CD14-positive monocyte (primary cell): ENCODE data around the gene CHST11. TPM values are rescaled to one million over a fixed set of nuclear protein-coding genes. Genes with fewer than 3 reads are reported as not detected.

ENCODE experiments used
- DNase-seq, 3 donors: peaks; one replicate each; pipeline ENCODE4 v3.0.0-alpha.2; 2011 to 2022
- H2AFZ ChIP-seq: 2 replicates; pipeline ENCODE4 v1.6.0; 2012; ENCODE audit warnings: mild to moderate bottlenecking, low read depth, low read length, inconsistent platforms; ENCODE audit not compliant: insufficient read depth, poor library complexity, severe bottlenecking
- H3K27ac ChIP-seq, 2 donors: 1 replicate in 1 of 2; 2 replicates in 1 of 2; pipeline ENCODE4 v1.5.1; 2012 to 2013; ENCODE audit warnings: low read length in 2 of 2, control low read depth in 1 of 2, inconsistent platforms in 1 of 2, low read depth in 1 of 2, mild to moderate bottlenecking in 1 of 2
- H3K27me3 ChIP-seq, 2 donors: one replicate each; pipeline versions ENCODE4 v1.6.0 to v1.6.1; 2011 to 2013; ENCODE audit warnings: low read length in 2 of 2; ENCODE audit not compliant: control insufficient read depth in 2 of 2, insufficient read depth in 2 of 2
- H3K36me3 ChIP-seq, 2 donors: replicated peaks in 1 of 2; 1 replicate in 1 of 2; 2 replicates in 1 of 2; pipeline versions ENCODE4 v1.5.1 to v1.6.1; 2012 to 2013; ENCODE audit warnings: low read length in 2 of 2, control low read depth in 1 of 2, inconsistent platforms in 1 of 2, mild to moderate bottlenecking in 1 of 2; ENCODE audit not compliant: insufficient read depth in 2 of 2, control insufficient read depth in 1 of 2
- H3K4me1 ChIP-seq, 2 donors: 1 replicate in 1 of 2; 2 replicates in 1 of 2; pipeline versions ENCODE4 v1.5.1 to v1.6.1; 2012 to 2013; ENCODE audit warnings: low read length in 2 of 2, control low read depth in 1 of 2, inconsistent platforms in 1 of 2, mild to moderate bottlenecking in 1 of 2, moderate library complexity in 1 of 2; ENCODE audit not compliant: insufficient read depth in 2 of 2, control insufficient read depth in 1 of 2
- H3K4me2 ChIP-seq: replicated peaks from 2 replicates; pipeline ENCODE3; 2012; ENCODE audit warnings: low read length, moderate library complexity, mild to moderate bottlenecking; ENCODE audit not compliant: poor library complexity, severe bottlenecking; ENCODE audit errors: extremely low read depth
- H3K4me3 ChIP-seq, 3 experiments: fragments of 200-600 bp in 1 of 3; sonication (generic) in 1 of 3; replicated peaks in 1 of 3; 1 replicate in 2 of 3; 2 replicates in 1 of 3; pipeline ENCODE4 v1.5.1; 2011 to 2013; ENCODE audit warnings: low read length in 3 of 3, mild to moderate bottlenecking in 3 of 3, control low read depth in 2 of 3, low read depth in 2 of 3, inconsistent platforms in 1 of 3, moderate library complexity in 1 of 3
- H3K79me2 ChIP-seq: 2 replicates; pipeline ENCODE4 v1.6.0; 2012; ENCODE audit warnings: mild to moderate bottlenecking, control low read depth, inconsistent platforms, low read length, moderate library complexity; ENCODE audit not compliant: insufficient read depth
- H3K9ac ChIP-seq: 2 replicates; pipeline ENCODE4 v1.6.0; 2017; ENCODE audit warnings: low read length, mild to moderate bottlenecking; ENCODE audit not compliant: insufficient read depth, poor library complexity, severe bottlenecking
- H3K9me3 ChIP-seq, 2 donors: replicated peaks in 1 of 2; 1 replicate in 1 of 2; 2 replicates in 1 of 2; pipeline versions ENCODE4 v1.5.1 to v1.6.1; 2012 to 2013; ENCODE audit warnings: low read length in 2 of 2, control low read depth in 1 of 2; ENCODE audit not compliant: control insufficient read depth in 1 of 2, insufficient read depth in 1 of 2
- H4K20me1 ChIP-seq: 2 replicates; pipeline ENCODE4 v1.6.0; 2012; ENCODE audit warnings: mild to moderate bottlenecking, low read length, control low read depth, moderate library complexity; ENCODE audit not compliant: insufficient read depth
- H3K27ac Mint-ChIP-seq, 7 donors: one replicate each; pipeline ENCODE4 v1.8.0; 2020; ENCODE audit warnings: mild to moderate bottlenecking in 7 of 7, mixed read lengths in 7 of 7, moderate library complexity in 6 of 7, inconsistent platforms in 2 of 7
- H3K27me3 Mint-ChIP-seq, 3 donors: one replicate each; pipeline ENCODE4 v1.8.0; 2021 to 2022; ENCODE audit warnings: low read depth in 3 of 3, mild to moderate bottlenecking in 3 of 3, mixed read lengths in 3 of 3, moderate library complexity in 3 of 3, inconsistent platforms in 1 of 3
- H3K36me3 Mint-ChIP-seq, 2 donors: one replicate each; pipeline ENCODE4 v1.8.0; 2020; ENCODE audit warnings: mixed read lengths in 2 of 2, inconsistent platforms in 1 of 2, mild to moderate bottlenecking in 1 of 2
- H3K4me1 Mint-ChIP-seq: one replicate; pipeline ENCODE4 v1.8.0; 2020; ENCODE audit warnings: mild to moderate bottlenecking, mixed read lengths
- H3K4me3 Mint-ChIP-seq, 2 donors: one replicate each; pipeline ENCODE4 v1.8.0; 2020; ENCODE audit warnings: mild to moderate bottlenecking in 2 of 2, mixed read lengths in 2 of 2, moderate library complexity in 1 of 2
- H3K9me3 Mint-ChIP-seq, 7 donors: one replicate each; pipeline ENCODE4 v1.8.0; 2020 to 2022; ENCODE audit warnings: mixed read lengths in 7 of 7, mild to moderate bottlenecking in 6 of 7, moderate library complexity in 6 of 7, inconsistent platforms in 2 of 7
- CTCF ChIP-seq: fragments of 200-600 bp; IDR thresholded peaks from one replicate; pipeline ENCODE4 v1.8.0; 2022; ENCODE audit warnings: antibody characterized with exemption, mild to moderate bottlenecking
- WGBS: methylation state at CpG from one replicate; pipeline ENCODE4 v1.1.5; 2013; ENCODE audit warnings: missing lambda C conversion rate; ENCODE audit not compliant: insufficient coverage; 5-methylcytosine and 5-hydroxymethylcytosine counted together
- intact Hi-C, 2 donors: fragments of 100-400 bp; cut with micrococcal nuclease; formaldehyde crosslinking; loops; one replicate each; pipeline versions ENCODE4 v1.15.0 to v1.15.1; 2023
- polyA plus RNA-seq, 3 donors: library from polyadenylated mRNA; depleted of rRNA in 1 of 3; unstranded in 2 of 3; stranded (reverse) in 1 of 3; fragments of 300-500 nt in 2 of 3; fragments of >200 nt in 1 of 3; fragmentation: Illumina TruSeq in 2 of 3; gene quantifications; 1 replicate in 2 of 3; 2 replicates in 1 of 3; pipeline ENCODE4 v1.2.3, GENCODE V29; 2012 to 2021

The CHST11 gene
- polyA plus RNA-seq, 3 donors = 44.4 to 66.6 (median 48.4) TPM

GRCh38 chr12:104448451-104448850 is 8.3 kb upstream of the CHST11 start:
- intact Hi-C loops = loop anchor here in 1 of 2 donors (10.0 kb wide), 1 partner anchor 116 kb away; no protein-coding TSS in a partner anchor
- TF ChIP-seq CTCF = no peak
- no peak overlapping the region for H3K27ac ChIP-seq
- no peak overlapping the region for H3K9ac ChIP-seq
- Mint-ChIP-seq H3K4me3 (no peak overlapping the region), H3K27me3 (peaks cover 0 to 5% (median 4%) of the 10 kb centered on the region in 3 donors), H3K4me1 (peaks cover 1% of the 10 kb centered on the region), H3K27ac (peak overlapping the region in 1 of 7 donors; percentile 22), H3K36me3 (no peaks in the 10 kb centered on the region), H3K9me3 (peaks cover 5 to 24% (median 14%) of the 10 kb centered on the region in 7 donors)
- no CpG with 5 or more reads among the region's 1 CpG for WGBS
- DNase-seq = no peak
- no peak overlapping the region for H3K4me3 ChIP-seq
- H2AFZ ChIP-seq = no peak overlapping the region
- H3K27me3 ChIP-seq = no peaks in the 10 kb centered on the region
- no peaks in the 10 kb centered on the region for H4K20me1 ChIP-seq
- no peak overlapping the region for H3K4me2 ChIP-seq
- H3K36me3 ChIP-seq = no peaks in the 10 kb centered on the region
- no peaks in the 10 kb centered on the region for H3K4me1 ChIP-seq
- no peaks in the 10 kb centered on the region for H3K79me2 ChIP-seq
- H3K9me3 ChIP-seq = no peaks in the 10 kb centered on the region

- Mint-ChIP-seq H3K36me3 (no peaks in the 10 kb centered on the region), H3K27me3 (peaks cover 0 to 4% (median 3%) of the 10 kb centered on the region in 3 donors), H3K4me1 (peaks cover 4% of the 10 kb centered on the region), H3K4me3 (no peak overlapping the region), H3K27ac (no peak overlapping the region), H3K9me3 (peaks cover 5 to 24% (median 14%) of the 10 kb centered on the region in 7 donors)
- H3K4me3 ChIP-seq = no peak overlapping the region
- TF ChIP-seq CTCF = no peak
- no peaks in the 10 kb centered on the region for H3K79me2 ChIP-seq
- no peak overlapping the region for H3K9ac ChIP-seq
- no peaks in the 10 kb centered on the region for H3K4me1 ChIP-seq
- H3K9me3 ChIP-seq = no peaks in the 10 kb centered on the region
- no peaks in the 10 kb centered on the region for H3K36me3 ChIP-seq
- no peak overlapping the region for H2AFZ ChIP-seq
- H3K4me2 ChIP-seq = no peak overlapping the region
- no peak for DNase-seq
- H3K27me3 ChIP-seq = no peaks in the 10 kb centered on the region
- H4K20me1 ChIP-seq = no peaks in the 10 kb centered on the region
- no peak overlapping the region for H3K27ac ChIP-seq
- intact Hi-C loops = loop anchor here in 1 of 2 donors (10.0 kb wide), 1 partner anchor 224 kb away; no protein-coding TSS in a partner anchor
These were observed 6.0 kb upstream of the CHST11 start for GRCh38 chr12:104450700-104451099.
